Stimulated activated CD4-positive, alpha-beta T cell treated with anti-CD3 and anti-CD28 coated beads, Interleukin-4, amount 100 ng/mL, for 48 hours (primary cell): ENCODE results near the gene RHOF.
"Not testable (repeated sequence)": the region's sequence is repeated elsewhere in the genome, so short reads cannot be mapped to it uniquely, and the experiment has no call there.

ENCODE experiments used
- DNase-seq, 2 donors: peaks; one replicate each; pipeline ENCODE4 v3.0.0-alpha.2; 2020; ENCODE audit warnings: low read depth in 2 of 2

RHOF gene

GRCh38 chr12:121775501-121775900 is 18.0 kb downstream of the RHOF start:
- DNase-seq, result no peak

DNA sequence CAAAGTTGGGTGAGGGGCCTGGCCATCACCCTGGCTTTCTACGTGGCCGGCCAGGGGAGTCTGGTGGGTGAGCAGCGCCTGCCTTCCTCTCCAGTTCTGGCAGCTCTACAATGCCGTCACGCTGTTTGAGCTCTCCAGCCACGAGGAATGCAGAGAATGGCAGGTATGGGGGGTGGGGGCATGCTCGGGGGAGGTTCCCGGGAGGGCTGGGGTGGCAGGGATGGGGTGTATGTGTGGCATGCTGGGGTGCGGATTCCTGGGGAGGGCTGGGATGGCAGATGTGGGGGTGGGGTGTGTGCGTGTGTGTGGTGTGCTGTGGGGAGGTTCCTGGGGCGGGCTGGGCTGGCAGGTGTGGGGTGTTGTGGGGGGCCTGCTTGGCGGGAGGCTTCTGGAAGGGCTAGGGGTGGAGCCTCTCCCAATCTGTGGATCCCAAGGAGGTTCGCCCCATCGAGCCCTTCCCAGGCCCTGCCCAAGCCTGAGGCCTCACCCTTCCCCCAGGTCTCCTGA is 18.5 kb downstream of the RHOF start:
- no peak for DNase-seq

- DNase-seq, result peak; percentile 64 to 76
Measured at GRCh38 chr12:121773011-121773777, 20.3 kb downstream of the RHOF start.

- DNase-seq, result no peak
Measured at GRCh38 chr12:121770813-121771625, 22.5 kb downstream of the RHOF start.

GRCh38 chr12:121770388-121770787 is 23.1 kb downstream of the RHOF start:
- DNase-seq, result no peak

DNA sequence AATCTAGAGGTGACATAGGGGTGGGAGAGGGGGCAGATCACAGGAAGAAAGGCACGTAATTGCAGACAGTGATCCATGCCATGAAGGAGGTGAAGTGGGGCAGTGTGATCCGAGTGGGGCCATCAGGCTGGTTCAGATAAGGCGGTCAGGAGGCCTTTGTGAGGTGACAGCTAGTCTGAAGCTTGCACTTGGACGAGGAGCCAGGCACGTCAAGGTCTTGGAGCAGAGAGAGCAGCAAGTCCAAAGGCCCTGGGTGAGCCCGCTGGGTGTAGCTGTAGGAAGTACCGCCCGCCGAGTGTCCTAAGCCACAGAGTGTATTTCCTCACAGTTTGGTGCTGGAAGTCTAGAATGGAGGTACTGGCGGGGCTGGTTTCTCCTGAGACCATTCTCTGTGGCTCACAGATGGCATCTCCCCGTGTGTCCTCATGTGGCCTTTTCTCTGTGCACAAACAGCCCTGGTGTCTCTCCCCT is 23.6 kb downstream of the RHOF start:
- no peak for DNase-seq

GRCh38 chr12:121769297-121769830 is 24.1 kb downstream of the RHOF start:
- no peak for DNase-seq

DNA sequence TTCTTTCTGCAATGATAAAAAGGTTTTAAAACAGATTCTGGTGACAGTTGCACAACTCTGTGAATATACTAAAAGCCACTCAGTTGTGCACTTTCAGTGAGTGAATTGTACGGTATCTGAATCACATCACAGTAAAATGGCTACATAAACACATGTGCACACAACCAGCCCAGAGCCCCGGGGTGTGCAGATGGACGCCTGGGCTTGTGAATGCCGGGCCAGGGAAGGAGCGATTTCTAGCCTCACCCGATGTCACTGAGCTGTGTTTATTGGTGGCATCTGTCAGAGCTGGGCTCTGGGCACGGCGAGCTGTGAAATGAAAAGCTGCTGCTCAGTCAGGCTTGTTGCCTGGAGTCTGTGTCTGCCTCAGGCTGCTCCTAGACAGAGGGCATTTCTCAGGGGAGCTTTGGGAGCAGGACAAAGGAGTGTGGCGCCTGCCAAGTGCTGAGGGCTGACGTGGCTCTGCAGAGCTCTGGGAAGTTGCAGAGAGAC is 25.9 kb downstream of the RHOF start:
- DNase-seq, result no peak

DNA sequence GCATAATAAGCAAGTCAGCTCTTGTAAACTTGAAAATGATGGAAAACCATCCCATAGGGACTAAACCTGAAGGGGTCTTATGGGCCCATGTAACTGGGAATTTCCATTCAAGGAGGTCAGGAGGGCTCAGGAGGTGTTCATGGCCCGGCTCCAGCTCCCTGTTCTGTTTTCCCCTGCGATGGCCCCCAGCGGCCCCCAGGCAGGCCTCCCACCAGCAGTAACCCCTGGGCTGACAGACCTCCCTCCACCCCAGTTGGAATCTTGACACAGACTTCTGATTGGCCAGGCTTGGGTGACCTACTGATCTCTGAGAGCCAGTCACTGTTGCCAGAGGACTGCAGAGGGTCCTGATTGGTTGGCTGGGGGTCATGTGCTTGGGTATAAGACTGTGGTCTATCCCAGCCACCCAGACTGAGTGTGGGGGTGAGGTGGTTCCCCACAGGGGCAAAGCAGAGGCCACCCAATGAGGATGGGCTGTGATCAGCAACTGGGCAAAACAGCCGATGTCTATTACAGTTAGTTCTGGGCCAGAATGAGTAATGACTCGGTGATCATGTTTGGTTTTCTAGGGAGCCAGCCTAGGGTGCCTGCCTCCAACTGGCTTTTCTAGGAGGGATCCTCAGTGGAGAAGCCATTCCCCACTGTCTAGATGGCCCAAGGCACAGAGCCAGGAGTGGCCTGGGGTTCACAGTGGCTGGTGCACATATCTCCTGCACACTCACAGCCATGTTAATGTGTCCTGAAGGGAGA is 27.0 kb downstream of the RHOF start:
- no peak for DNase-seq

DNA sequence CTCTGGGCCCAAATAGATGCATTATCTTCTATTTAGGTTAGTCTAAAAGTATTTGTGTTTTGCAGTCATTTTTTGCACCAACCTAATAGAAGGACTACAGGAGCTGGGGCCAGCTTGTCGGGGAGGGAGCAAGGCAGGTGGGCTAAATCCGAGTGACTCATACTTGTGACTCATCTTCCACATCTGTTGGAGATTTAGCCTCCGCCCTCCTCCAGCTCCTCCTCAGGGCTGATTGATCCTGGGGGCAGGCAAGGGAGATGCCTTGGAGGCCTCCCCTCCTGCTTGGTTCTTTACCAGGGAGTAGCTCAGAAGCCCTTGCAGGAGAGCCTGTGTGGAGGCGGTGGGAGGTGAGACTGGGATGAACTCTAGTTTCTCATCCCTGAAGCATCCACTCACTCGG is 27.9 kb downstream of the RHOF start:
- no peak for DNase-seq

DNA sequence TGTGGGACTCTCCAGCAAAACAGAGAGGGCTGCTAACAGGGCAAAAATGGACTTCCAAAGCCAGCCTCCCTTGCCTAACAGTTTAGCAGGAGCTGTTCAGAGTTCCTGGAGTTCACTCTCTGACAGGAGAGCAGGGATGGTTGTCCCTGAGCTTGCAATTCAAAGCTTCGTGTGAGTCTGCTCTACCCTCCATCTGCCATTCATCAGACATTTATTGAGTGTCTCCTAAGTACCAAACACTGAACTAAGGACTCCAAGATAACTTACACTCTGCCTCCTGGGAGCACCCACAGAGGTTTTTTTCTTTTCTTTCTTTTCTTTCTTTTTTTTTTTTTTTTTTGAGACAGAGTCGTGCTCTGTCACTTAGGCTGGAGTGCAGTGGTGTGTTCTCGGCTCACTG is 28.7 kb downstream of the RHOF start:
- no peak for DNase-seq

DNA sequence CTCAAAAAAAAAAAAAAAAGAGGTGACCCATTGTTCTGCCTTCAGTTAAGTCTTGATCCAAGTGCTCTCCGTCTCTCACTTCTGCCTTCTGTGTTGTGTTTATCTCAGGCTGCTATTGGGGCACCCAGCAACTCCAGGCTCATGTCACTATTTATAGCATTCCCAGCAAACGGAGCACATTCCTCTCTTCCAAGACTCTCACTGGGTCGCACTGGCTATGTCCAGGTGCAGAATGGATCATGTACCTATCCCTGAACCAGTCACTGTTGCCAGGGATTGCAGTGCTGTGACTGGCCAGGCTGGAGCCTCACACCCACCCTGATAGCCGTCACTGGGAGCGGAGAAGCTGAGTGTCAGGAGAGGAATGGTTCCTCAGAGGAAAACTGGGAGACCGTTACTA is 31.2 kb downstream of the RHOF start:
- no peak for DNase-seq

DNA sequence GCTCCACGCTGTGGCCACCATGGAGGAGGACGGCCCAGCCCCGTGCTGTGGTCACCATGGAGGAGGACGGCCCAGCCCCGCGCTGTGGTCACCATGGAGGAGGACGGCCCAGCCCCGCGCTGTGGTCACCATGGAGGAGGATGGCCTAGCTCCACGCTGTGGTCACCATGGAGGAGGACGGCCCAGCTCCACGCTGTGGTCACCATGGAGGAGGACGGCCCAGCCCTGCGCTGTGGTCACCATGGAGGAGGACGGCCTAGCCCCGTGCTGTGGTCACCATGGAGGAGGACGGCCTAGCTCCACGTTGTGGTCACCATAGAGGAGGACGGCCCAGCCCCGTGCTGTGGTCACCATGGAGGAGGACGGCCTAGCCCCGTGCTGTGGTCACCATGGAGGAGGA is 35.0 kb downstream of the RHOF start:
- not testable (repeated sequence) for DNase-seq

GRCh38 chr12:121755591-121755990 is 37.9 kb downstream of the RHOF start:
- DNase-seq, result no peak

GRCh38 chr12:121754836-121755235 is 38.7 kb downstream of the RHOF start:
- DNase-seq, result no peak

DNA sequence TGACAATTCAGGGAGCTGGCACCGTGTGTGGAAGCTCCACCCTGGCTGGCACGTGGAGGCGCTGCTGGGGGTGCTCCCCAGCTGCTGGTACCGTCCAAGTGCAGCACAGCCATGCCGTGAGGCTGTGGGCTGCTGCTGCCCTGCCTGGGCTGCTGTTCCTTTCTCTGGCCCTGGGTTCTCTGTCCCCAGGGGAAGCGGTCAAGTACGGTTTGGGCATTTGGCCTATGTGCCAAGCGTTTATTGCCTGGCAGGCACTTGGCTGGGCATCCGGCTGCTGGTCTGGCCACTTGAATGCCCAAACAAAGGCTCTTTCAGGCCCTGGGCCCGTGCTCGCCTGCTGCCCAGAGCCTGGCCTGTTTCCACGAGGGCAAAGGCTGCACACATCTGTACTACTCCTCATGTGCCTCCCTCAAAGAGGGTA is 39.6 kb downstream of the RHOF start:
- DNase-seq, result no peak

DNA sequence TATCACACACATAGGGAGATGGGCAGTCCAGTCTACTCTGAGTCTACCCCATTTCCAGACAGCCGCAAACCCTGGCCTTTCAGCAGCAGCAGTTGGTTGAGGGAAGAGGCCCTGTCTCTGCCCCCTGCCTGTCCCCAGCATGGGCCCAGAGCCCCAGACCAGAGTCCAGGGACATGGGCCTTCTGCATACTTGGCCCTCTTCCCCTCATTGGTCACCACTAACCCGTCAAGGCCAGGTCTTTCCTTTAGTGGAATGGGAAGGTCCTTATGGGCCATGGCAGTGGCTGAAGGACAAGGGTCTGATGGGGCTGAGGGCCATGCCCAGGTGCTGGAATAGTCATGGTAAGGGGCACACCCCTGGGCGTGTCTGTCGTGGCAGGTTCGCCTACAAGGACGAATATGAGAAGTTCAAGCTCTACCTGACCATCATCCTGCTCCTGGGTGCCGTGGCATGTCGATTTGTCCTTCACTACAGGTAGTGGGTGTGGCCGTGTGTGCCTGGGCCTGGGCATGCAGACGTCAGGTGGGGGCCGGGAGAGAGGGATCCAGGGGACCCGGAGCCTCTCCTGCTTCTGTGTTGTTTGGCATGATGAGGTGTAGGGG is 41.6 kb downstream of the RHOF start:
- no peak for DNase-seq

DNA sequence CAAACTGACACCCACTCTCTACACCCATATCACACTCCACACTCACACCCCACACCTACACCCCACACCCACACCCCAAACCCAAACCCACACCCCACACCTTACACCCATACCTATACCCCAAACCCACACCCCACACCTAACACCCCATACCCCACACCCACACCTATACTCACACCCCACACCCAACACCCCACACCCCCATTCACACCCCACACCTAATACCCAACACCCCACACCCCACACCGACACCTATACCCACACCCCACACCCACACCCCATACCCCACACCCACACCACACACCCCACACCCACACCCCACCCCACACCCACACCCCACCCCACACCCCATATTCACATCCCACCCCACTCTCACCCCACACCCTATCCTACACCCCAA is 42.5 kb downstream of the RHOF start:
- no peak for DNase-seq

DNA sequence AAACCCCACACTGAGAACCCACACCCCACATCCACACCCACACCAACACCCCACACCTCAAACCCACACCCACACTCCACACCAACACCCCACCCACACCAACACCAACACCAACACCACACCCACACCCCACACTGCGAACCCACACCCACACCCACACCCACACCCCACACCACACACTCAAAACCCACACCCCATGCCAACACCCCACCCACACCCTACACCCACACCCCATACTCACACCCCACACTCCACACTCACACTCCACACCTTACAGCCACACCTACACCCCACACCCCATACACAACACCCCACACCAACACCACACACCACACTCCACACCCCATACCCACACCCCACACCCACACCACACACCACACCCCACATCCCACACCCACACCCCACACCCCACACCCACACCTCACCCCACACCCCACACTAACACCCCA is 43.0 kb downstream of the RHOF start:
- no peak for DNase-seq

DNA sequence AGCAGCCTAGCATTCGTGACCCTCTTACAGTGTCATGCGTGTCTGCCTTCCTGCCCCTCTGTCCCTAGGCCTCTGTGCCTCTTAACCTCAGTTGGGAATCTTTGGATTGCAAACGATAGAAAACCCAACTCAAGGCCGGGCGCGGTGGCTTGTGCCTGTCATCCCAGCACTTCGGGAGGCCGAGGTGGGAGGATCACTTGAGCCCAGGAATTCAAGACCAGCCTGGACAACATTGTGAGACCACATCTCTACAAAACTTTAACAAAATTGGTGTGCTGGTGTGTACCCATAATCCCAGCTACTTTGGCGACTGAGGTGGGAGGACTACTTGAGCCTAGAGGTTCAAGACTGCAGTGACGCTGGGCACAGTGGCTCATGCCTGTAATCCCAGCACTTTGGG is 44.2 kb downstream of the RHOF start:
- no peak for DNase-seq

GRCh38 chr12:121748571-121749265 is 44.8 kb downstream of the RHOF start:
- no peak for DNase-seq
